ENCODE results near the gene ABRACL. TPM values are rescaled to one million over a fixed set of nuclear protein-coding genes. Genes with fewer than 3 reads are reported as not detected.
"Not testable (repeated sequence)": the region's sequence is repeated elsewhere in the genome, so short reads cannot be mapped to it uniquely, and the experiment has no call there.

ABRACL gene
- total RNA-seq, 1 donor from 2014 or later = 63.0 TPM

DNA sequence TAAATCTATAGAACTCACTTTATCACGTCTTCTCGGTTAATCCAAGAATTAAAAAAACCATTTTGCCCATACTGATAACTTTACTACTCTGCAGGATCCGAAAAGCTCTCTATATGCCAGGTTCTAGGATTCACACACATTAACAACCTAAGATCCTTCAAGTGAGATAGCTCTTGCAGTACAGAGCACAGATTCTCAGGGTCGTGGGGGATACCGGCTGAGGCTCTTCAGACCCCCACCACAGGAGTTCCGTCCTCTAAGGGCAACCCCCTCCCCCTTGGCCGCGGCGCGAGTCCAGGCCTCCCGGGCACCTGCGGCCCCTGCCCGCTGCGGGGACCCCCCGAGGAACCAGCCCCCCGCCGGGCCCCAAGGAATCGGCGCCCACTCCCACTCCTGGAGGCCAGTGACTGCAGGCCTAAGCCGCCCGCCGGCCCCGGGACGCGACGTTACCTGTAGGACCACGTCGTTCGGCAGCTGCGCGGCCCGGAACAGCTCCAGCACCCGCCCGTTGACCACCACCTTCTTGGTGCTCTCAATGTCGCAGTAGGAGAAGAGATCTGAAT is 41.4 kb upstream of the ABRACL start:
- H3K9me3 Mint-ChIP-seq = no peaks in the 10 kb centered on the region
- H3K27ac Mint-ChIP-seq = peak overlapping the region; percentile 81
- H3K36me3 Mint-ChIP-seq = no peaks in the 10 kb centered on the region
- peak; percentile 22 to 61 for DNase-seq (ENCODE audit: low spot score in 2 of 2, unreplicated experiment in 2 of 2)
- H3K27me3 Mint-ChIP-seq (ENCODE audit: low read depth) = no peaks in the 10 kb centered on the region
- H3K4me3 Mint-ChIP-seq = no peak overlapping the region
- TF ChIP-seq, protein P1, sequence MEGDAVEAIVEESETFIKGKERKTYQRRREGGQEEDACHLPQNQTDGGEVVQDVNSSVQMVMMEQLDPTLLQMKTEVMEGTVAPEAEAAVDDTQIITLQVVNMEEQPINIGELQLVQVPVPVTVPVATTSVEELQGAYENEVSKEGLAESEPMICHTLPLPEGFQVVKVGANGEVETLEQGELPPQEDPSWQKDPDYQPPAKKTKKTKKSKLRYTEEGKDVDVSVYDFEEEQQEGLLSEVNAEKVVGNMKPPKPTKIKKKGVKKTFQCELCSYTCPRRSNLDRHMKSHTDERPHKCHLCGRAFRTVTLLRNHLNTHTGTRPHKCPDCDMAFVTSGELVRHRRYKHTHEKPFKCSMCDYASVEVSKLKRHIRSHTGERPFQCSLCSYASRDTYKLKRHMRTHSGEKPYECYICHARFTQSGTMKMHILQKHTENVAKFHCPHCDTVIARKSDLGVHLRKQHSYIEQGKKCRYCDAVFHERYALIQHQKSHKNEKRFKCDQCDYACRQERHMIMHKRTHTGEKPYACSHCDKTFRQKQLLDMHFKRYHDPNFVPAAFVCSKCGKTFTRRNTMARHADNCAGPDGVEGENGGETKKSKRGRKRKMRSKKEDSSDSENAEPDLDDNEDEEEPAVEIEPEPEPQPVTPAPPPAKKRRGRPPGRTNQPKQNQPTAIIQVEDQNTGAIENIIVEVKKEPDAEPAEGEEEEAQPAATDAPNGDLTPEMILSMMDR (IDR thresholded peaks at IDR 0.05; ENCODE audit: unreplicated experiment) = no peak
- H3K4me1 Mint-ChIP-seq = peaks cover 17% of the 10 kb centered on the region

DNA sequence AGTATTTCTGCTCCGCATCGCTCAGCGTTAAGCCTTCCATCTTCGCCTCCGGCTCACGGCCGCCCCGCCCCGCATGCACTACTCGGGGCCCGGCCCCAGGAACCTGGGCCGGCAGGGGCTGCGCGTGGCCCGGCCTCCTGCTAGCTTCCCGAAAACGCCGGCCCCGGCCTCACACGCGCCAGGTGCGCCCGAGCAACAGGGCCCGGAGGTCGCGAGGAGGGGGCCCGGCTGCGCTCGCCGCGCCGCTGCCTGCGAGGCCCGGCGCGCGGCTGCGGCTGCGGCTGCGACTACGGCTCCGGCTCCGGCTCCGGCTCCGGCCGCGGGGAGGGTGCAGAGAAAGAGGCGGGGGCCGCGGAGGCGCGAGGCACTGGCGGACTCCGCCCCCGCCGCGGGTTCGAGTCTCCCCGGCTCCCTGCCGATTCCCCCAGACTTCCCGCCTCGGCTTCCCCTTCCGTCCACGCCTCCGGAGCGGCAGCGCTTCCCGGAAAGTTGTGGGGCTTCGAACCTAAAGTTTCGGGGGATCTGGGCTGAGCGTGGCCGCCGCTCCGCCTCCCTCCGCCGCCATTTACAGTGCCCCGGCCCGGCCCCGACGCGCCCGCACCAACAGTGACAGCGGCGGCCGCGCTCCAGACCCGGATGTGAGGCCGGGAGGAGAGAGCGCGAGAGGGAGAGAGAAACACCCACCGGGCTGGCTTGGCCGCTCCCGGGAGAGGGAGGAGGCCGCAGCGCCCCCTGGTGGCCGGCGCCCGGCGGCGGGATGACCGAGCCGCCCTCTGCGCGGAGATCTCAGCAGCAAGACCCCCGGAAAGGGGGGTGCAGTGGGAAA is 40.7 kb upstream of the ABRACL start, which contains the start of gene REPS1:
Gene REPS1, minus strand, starts transcription at position 611 of the 826 bp plus-strand sequence. Its CDS starts 571 bp downstream, at position 40.
- Mint-ChIP-seq H3K4me1 (peaks cover 17% of the 10 kb centered on the region), H3K27ac (peak within 1 kb of the TSS; percentile 95)

DNA sequence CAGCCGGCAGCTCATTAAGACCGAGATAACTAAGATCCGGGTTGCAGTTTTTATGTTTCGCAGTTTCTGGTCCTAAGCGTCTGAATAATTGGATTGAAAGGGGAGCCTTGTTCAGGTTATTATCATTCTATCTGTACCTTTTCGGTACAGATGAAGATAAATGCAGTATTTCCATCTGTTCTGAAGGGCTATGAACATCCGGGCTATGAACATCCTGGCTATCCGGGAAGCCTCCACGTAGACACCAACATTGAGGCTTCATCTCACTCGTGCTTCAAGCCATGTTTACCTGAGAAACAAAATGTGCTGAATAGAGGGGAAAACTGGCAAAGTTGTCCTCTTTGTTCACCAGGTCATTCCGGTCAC is 40.1 kb upstream of the ABRACL start:
- Mint-ChIP-seq H3K27me3 (ENCODE audit: low read depth) (no peaks in the 10 kb centered on the region), H3K36me3 (no peaks in the 10 kb centered on the region), H3K27ac (peak overlapping the region; percentile 95), H3K4me1 (peaks cover 23% of the 10 kb centered on the region), H3K9me3 (no peaks in the 10 kb centered on the region), H3K4me3 (peak overlapping the region; percentile 89)
- DNase-seq (ENCODE audit: low spot score in 2 of 2, unreplicated experiment in 2 of 2) = no peak
- TF ChIP-seq, protein P1 (IDR thresholded peaks at IDR 0.05; ENCODE audit: unreplicated experiment) = peak; percentile 71

More for the DNA sequence above, 40.7 kb upstream of the ABRACL start, which contains the start of gene REPS1:
- Mint-ChIP-seq H3K27me3 (ENCODE audit: low read depth) (no peaks in the 10 kb centered on the region), H3K9me3 (no peaks in the 10 kb centered on the region), H3K36me3 (no peaks in the 10 kb centered on the region), H3K4me3 (peak within 1 kb of the TSS; percentile 89)
- TF ChIP-seq, protein P1 (IDR thresholded peaks at IDR 0.05; ENCODE audit: unreplicated experiment) = peak; percentile 100
- peak; percentile 91 to 99 for DNase-seq (ENCODE audit: low spot score in 2 of 2, unreplicated experiment in 2 of 2)

DNA sequence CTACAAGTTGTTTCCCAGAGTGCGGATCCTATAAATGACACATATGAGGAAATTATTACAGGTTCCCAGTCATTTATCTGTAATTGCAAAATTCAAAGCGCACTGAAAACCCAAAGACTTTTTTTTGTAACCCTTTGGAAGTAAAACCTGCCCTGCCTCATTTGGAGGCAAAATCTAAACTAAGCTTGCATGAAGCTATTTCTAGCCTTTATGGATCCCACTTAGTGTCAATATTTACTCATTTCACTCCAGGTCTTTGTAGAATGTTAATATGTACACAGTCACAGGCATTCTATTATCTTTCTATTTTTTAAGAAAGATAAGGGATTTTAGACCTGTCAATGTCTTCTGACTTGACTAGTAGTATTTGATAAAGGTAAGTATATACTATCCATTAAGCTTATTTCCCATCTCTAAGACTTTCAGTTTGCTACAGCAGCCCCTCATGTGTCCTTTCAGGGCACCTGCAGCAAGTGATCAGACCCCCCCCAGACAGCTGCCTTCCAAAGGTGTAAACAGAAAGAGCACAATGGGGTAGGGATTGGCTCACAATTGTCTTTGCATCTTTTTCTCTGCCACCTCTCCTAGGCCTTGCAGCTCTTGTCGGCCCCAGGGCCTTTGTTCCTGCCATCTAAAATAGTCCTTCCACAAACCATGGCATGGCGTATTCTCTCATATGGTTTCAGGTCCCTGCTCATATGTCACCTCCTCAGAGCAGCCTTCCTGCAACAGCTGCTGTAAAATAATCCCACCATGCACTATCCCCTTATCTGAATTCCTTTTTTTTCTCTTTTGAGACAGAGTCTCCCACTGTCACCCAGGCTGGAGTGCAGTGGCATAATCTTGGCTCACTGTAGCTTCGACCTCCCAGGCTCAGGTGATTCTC is 39.2 kb upstream of the ABRACL start:
- TF ChIP-seq, protein P1 (IDR thresholded peaks at IDR 0.05; ENCODE audit: unreplicated experiment) = no peak
- no peaks in the 10 kb centered on the region for H3K9me3 Mint-ChIP-seq
- H3K4me3 Mint-ChIP-seq = no peak overlapping the region
- no peak for DNase-seq (ENCODE audit: low spot score in 2 of 2, unreplicated experiment in 2 of 2)
- H3K27ac Mint-ChIP-seq = no peak overlapping the region
- H3K27me3 Mint-ChIP-seq (ENCODE audit: low read depth) = no peaks in the 10 kb centered on the region
- H3K36me3 Mint-ChIP-seq = no peaks in the 10 kb centered on the region
- H3K4me1 Mint-ChIP-seq = peaks cover 25% of the 10 kb centered on the region

DNA sequence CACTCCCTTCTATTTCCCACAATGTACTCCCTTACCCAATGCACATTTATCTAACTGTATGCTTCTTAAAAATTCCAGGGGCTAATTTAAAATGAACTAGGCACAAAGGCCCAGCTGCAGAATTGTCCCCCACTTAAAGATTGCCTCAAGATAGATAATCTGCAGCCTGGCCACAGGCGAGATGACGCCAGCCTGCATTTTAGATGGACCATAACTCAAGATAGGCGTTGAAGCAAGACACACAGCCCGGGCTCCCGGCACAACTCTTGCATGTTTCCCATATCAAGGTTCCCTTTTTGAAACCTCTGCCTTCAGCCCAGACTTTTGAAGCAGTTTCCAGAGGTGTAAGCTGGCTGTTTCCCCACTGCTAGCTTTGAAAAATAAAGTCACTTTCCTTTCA is 37.3 kb upstream of the ABRACL start:
- Mint-ChIP-seq H3K4me3 (no peak overlapping the region), H3K27ac (peak overlapping the region; percentile 76), H3K9me3 (no peaks in the 10 kb centered on the region), H3K27me3 (ENCODE audit: low read depth) (no peaks in the 10 kb centered on the region), H3K4me1 (peaks cover 25% of the 10 kb centered on the region), H3K36me3 (no peaks in the 10 kb centered on the region)
- TF ChIP-seq, protein P1 (IDR thresholded peaks at IDR 0.05; ENCODE audit: unreplicated experiment) = no peak
- no peak for DNase-seq (ENCODE audit: low spot score in 2 of 2, unreplicated experiment in 2 of 2)

DNA sequence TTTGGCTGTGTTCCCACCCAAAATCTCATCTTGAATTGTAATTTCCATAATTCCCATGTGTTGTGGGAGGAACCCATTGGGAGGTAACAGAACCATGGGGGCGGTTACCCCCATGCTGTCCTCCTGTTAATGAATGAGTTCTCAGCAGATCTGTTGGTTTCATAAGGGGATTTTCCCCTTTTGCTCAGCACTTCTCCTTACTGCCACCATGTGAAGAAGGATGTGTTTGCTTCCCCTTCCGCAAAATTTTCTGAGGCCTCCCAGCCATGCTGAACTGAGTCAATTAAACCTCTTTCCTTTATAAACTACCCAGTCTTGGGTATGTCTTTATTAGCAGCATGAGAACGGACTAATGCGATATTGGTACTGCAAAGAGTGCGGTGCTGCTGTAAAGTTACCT is 35.6 kb upstream of the ABRACL start:
- H3K27ac Mint-ChIP-seq; DNase-seq (ENCODE audit: low spot score in 2 of 2, unreplicated experiment in 2 of 2); H3K27me3 Mint-ChIP-seq (ENCODE audit: low read depth); H3K4me3 Mint-ChIP-seq; H3K9me3 Mint-ChIP-seq; H3K36me3 Mint-ChIP-seq: not testable (repeated sequence)
- peaks cover 24% of the 10 kb centered on the region for H3K4me1 Mint-ChIP-seq

DNA sequence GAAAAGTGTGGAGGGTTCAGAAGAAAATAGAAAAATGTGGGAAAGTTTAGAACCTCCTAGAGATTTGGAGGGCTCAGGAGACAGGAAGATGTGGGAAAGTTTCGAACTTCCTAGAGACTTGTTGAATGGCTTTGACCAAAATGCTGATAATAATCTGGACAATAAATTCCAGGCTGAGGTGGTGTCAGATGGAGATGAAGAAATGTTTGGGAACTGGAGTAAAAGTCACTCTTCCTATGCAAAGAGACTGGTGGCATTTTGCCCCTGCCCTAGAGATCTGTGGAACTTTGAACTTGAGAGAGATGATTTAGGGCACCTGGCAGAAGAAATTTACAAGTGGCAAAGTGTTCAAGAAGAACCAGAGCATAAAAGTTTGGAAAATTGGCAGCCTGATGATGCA is 35.1 kb upstream of the ABRACL start:
- not testable (repeated sequence) for H3K27ac Mint-ChIP-seq; H3K27me3 Mint-ChIP-seq (ENCODE audit: low read depth); H3K9me3 Mint-ChIP-seq; DNase-seq (ENCODE audit: low spot score in 2 of 2, unreplicated experiment in 2 of 2); H3K4me3 Mint-ChIP-seq; H3K36me3 Mint-ChIP-seq
- peaks cover 22% of the 10 kb centered on the region for H3K4me1 Mint-ChIP-seq

All from mesothelial cell of epicardium (in vitro differentiated cells).